Heart left ventricle (tissue), 16 donors: ENCODE results near the gene MCTP2. TPM values are rescaled to one million over a fixed set of nuclear protein-coding genes. Genes with fewer than 3 reads are reported as not detected.

Experiments
- ATAC-seq, 4 donors: fragments of 200-7000 bp; cut with Tn5 transposase; one replicate each; pipeline ENCODE4 v1.9.1; 2020 to 2022; ENCODE audit warnings: moderate library complexity in 4 of 4, mild to moderate bottlenecking in 3 of 4, moderate number of reproducible peaks in 1 of 4
- DNase-seq, 5 donors: peaks; one replicate each; pipeline ENCODE4 v3.0.0-alpha.2; 2020
- H3K27ac ChIP-seq, 12 donors: fragments of 200-600 bp; sonication (generic) in 4 of 12; one replicate each; pipeline versions ENCODE4 v1.5.0 to v1.8.0; 2016 to 2022; ENCODE audit warnings: mild to moderate bottlenecking in 2 of 12
- H3K27me3 ChIP-seq, 9 donors: fragments of 200-600 bp; sonication (generic) in 2 of 9; one replicate each; pipeline versions ENCODE4 v1.5.1 to v1.8.0; 2016 to 2022; ENCODE audit warnings: mild to moderate bottlenecking in 3 of 9
- H3K36me3 ChIP-seq, 9 donors: fragments of 200-600 bp; sonication (generic) in 2 of 9; one replicate each; pipeline versions ENCODE4 v1.5.0 to v1.8.0; 2018 to 2022; ENCODE audit warnings: mild to moderate bottlenecking in 2 of 9
- H3K4me1 ChIP-seq, 12 donors: fragments of 200-600 bp; sonication (generic) in 4 of 12; one replicate each; pipeline versions ENCODE4 v1.5.0 to v1.8.0; 2016 to 2022; ENCODE audit warnings: mild to moderate bottlenecking in 3 of 12
- H3K4me3 ChIP-seq, 12 donors: fragments of 200-600 bp; sonication (generic) in 4 of 12; one replicate each; pipeline versions ENCODE4 v1.5.0 to v1.8.0; 2017 to 2022; ENCODE audit warnings: mild to moderate bottlenecking in 9 of 12, moderate library complexity in 4 of 12
- H3K9me3 ChIP-seq, 12 donors: fragments of 200-600 bp; sonication (generic) in 4 of 12; one replicate each; pipeline versions ENCODE4 v1.5.0 to v1.8.0; 2016 to 2022; ENCODE audit warnings: mild to moderate bottlenecking in 1 of 12
- POLR2A ChIP-seq, 2 donors: fragments of 450-650 bp; IDR thresholded peaks; one replicate each; pipeline ENCODE4 v1.6.1; 2017; ENCODE audit warnings: antibody characterized with exemption in 2 of 2, mild to moderate bottlenecking in 2 of 2, moderate library complexity in 2 of 2
- WGBS, 4 donors: extraction: QIAGEN DNeasy Blood & Tissue Kit in 2 of 4; methylation state at CpG; one replicate each; pipeline versions ENCODE4 v1.1.5 to v1.1.7; 2013 to 2018; 5-methylcytosine and 5-hydroxymethylcytosine counted together
- intact Hi-C, 10 donors: fragments of 100-400 bp; cut with DNase I; formaldehyde crosslinking; loops; one replicate each; pipeline versions ENCODE4 v1.11.1 to v1.14.2; 2022
- polyA plus RNA-seq, 2 donors: library from polyadenylated mRNA; stranded (reverse); fragments of 200-250 nt; gene quantifications; one replicate each; pipeline ENCODE4 v1.2.3, GENCODE V29; 2013
- total RNA-seq, 9 donors: library from RNA; depleted of rRNA in 2 of 9; stranded (reverse); fragments of >200 nt in 2 of 9; fragmentation: NEBNext Ultra II Directional in 3 of 9; extraction: Animal tissue kit (Norgen Biotek cat#: 25700) in 3 of 9; gene quantifications; one replicate each; pipeline versions ENCODE4 v1.1.0 to v1.2.4, GENCODE V29; 2016 to 2023
- TF ChIP-seq, protein P1 (sequence below), 12 donors: fragments of 200-600 bp; sonication (generic) in 4 of 12; IDR thresholded peaks; one replicate each; pipeline versions ENCODE4 v1.5.0 to v1.8.0; 2018 to 2022; ENCODE audit warnings: antibody characterized with exemption in 12 of 12, mild to moderate bottlenecking in 5 of 12
- donor health status: ischemic (EF 13 %, LVEDD 7.1; RV severe dilation, severe dysfunction).
- donor health status: healthy with polysubstance abuse.
- donor health status: DM: no; HTN: yes; CAD: no.
- donor health status: DM: no; HTN: no; CAD: no.
- donor health status: ischemic (EF 25% LVEDD 6.9; RV normal size, moderate dysfunction).
- donor health status: ischemic (EF 25% LVEDD 5.7; RV mildly dilated, moderate dysfunction).
- donor health status: healthy.
- donor health status: DM: yes; HTN: yes; CAD: no.
- donor health status: ischemic (EF 35%, LVEDD 5.7; RV mildly dilated, moderate dysfunction).
- donor health status: nonischemic (EF 11% LVEDD 7.7; RV severe dilation, severe dysfunction).
- donor health status: DM: yes; HTN: yes; CAD: no.
- donor health status: PGD.
- donor health status: ischemic (EF 29% LVEDD 5.4; RV normal size, mild dysfunction).
- donor health status: nonischemic (EF 23%, LVEDD 6.1; RV moderate dilation, normal function).

The MCTP2 gene
- total and polyA plus RNA-seq, 11 donors = 0.35 to 12.1 (median 2.0) TPM

DNA sequence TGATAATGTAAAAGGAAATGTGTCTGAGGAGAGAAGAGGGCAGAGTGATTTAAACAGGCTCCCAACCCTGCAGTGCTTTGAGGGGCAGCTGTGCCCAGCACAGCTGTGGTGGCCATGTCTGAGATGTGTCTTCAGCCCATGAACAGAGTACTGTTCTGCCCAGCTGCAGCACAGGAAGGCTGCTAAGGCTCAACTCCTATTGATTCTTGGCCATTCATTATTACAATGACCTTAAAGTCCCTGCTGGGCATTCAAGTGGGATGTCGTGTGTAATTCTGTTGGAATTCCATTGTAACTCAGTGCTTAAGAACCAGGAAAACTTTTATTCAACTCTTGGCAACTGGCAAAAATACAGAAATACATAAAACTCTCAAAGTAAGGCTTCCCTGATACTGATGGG lies 229.3 kb downstream of the MCTP2 start:
- H3K4me3 ChIP-seq = no peak overlapping the region
- 66 to 76% (median 70%) methylated on average over 1 of the region's 1 CpG for WGBS, 4 donors
- ATAC-seq (no peak), DNase-seq (no peak)
- no peak overlapping the region for H3K27ac ChIP-seq
- TF ChIP-seq, protein P1, sequence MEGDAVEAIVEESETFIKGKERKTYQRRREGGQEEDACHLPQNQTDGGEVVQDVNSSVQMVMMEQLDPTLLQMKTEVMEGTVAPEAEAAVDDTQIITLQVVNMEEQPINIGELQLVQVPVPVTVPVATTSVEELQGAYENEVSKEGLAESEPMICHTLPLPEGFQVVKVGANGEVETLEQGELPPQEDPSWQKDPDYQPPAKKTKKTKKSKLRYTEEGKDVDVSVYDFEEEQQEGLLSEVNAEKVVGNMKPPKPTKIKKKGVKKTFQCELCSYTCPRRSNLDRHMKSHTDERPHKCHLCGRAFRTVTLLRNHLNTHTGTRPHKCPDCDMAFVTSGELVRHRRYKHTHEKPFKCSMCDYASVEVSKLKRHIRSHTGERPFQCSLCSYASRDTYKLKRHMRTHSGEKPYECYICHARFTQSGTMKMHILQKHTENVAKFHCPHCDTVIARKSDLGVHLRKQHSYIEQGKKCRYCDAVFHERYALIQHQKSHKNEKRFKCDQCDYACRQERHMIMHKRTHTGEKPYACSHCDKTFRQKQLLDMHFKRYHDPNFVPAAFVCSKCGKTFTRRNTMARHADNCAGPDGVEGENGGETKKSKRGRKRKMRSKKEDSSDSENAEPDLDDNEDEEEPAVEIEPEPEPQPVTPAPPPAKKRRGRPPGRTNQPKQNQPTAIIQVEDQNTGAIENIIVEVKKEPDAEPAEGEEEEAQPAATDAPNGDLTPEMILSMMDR (IDR thresholded peaks at IDR 0.05) = no peak
- no peak for TF ChIP-seq POLR2A (IDR thresholded peaks at IDR 0.05)
- no peaks in the 10 kb centered on the region for H3K36me3 ChIP-seq
- no peaks in the 10 kb centered on the region for H3K4me1 ChIP-seq
- H3K27me3 ChIP-seq = no peaks in the 10 kb centered on the region
- no peaks in the 10 kb centered on the region for H3K9me3 ChIP-seq
- intact Hi-C loops = no loop called here

DNA sequence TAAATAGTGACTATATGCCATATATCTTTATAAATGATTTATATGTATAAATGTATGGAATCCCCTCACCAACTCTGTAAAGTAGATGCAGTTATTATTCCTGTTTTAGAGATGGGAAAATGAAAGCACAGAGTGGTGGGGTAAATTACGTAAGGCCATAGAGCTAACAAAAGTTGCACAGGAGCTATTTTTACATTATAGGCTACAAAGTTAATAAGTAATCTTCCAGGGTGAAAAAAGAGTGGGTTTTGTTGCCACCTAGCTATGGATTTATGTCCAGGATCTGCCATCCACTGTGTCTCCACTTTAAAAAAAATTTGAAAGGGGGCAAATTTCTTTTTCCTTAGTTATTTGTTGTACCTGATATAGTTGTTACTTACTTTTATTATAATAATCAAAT lies 235.7 kb downstream of the MCTP2 start:
- no peaks in the 10 kb centered on the region for H3K9me3 ChIP-seq
- H3K36me3 ChIP-seq = no peaks in the 10 kb centered on the region
- ATAC-seq (no peak), DNase-seq (no peak)
- H3K4me3 ChIP-seq = no peak overlapping the region
- no peak overlapping the region for H3K27ac ChIP-seq
- peaks cover 0 to 5% (median 0%) of the 10 kb centered on the region in 9 donors for H3K27me3 ChIP-seq
- no peaks in the 10 kb centered on the region for H3K4me1 ChIP-seq
- TF ChIP-seq POLR2A (IDR thresholded peaks at IDR 0.05) = no peak
- TF ChIP-seq, protein P1 (IDR thresholded peaks at IDR 0.05) = no peak
- WGBS, 4 donors = 84 to 95% (median 89%) methylated on average over 1 of the region's 1 CpG
- intact Hi-C loops = no loop called here

DNA sequence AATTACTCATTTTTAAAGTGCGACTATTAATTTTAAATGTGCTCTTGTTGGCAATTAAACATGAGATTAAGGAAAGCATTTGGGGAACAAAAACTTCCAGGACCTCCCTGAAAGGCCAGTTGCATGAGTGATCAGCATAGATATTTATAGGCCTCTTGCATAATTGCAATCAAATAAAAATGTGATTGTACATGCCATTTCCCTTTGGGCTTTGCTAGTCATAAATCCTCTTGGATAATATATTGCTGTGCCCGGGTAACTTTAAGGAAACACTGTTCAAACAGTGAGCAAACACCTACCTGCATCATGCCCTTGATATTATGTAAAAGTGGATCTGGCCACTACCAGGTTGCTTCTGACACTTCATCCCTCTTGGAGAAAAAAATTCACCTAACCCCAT lies 239.1 kb downstream of the MCTP2 start:
- no peak overlapping the region for H3K4me3 ChIP-seq
- DNase-seq (no peak), ATAC-seq (no peak)
- WGBS, 4 donors = 64 to 88% (median 86%) methylated on average over 2 of the region's 2 CpGs
- no peaks in the 10 kb centered on the region for H3K9me3 ChIP-seq
- H3K27me3 ChIP-seq = peaks cover 0 to 9% (median 0%) of the 10 kb centered on the region in 9 donors
- H3K4me1 ChIP-seq = no peaks in the 10 kb centered on the region
- intact Hi-C loops = no loop called here
- no peak overlapping the region for H3K27ac ChIP-seq
- TF ChIP-seq, protein P1 (IDR thresholded peaks at IDR 0.05) = no peak
- TF ChIP-seq POLR2A (IDR thresholded peaks at IDR 0.05) = no peak
- no peaks in the 10 kb centered on the region for H3K36me3 ChIP-seq

DNA sequence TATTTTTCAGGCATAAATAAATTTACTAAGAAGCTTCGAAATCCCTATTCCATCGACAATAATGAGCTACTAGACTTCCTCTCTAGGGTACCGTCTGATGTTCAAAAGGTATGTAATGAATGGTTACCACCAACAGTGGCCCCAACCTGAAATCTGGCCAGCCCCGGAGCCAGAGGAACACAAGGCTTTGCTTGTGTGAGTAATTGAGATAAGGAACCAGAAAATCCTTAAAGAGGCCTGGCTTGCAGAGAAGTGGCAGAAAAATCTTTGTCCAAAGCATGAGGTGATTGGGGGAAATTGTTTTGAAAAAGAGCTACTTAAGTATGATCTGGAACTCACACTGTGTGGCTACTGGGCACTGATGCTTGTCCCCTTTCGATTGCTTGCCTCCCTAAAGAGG lies 245.3 kb downstream of the MCTP2 start:
- WGBS, 4 donors = 59 to 67% (median 62%) methylated on average over 5 of the region's 5 CpGs
- DNase-seq = no peak
- Histone ChIP-seq H3K27ac (no peak overlapping the region), H3K27me3 (peaks cover 0 to 22% (median 4%) of the 10 kb centered on the region in 9 donors), H3K4me1 (no peaks in the 10 kb centered on the region), H3K9me3 (no peaks in the 10 kb centered on the region), H3K4me3 (no peak overlapping the region), H3K36me3 (peaks cover 0 to 5% (median 0%) of the 10 kb centered on the region in 9 donors)
- intact Hi-C loops = no loop called here
- TF ChIP-seq, protein P1 (IDR thresholded peaks at IDR 0.05) = no peak
- no peak for TF ChIP-seq POLR2A (IDR thresholded peaks at IDR 0.05)
- ATAC-seq = no peak
